ENCODE data around the gene PLCH1. TPM values are rescaled to one million over a fixed set of nuclear protein-coding genes. Genes with fewer than 3 reads are reported as not detected.
"Not testable (repeated sequence)": the region's sequence is repeated elsewhere in the genome, so short reads cannot be mapped to it uniquely, and the experiment has no call there.

PLCH1 gene
- total RNA-seq, 2 experiments from 2014 or later = 0.16 to 0.26 TPM

GRCh38 chr3:155656466-155656865 is 88.4 kb downstream of the PLCH1 start:
- ATAC-seq (no peak), DNase-seq (no peak)
- H3K4me1 Mint-ChIP-seq = no peaks in the 10 kb centered on the region
- no peaks in the 10 kb centered on the region for H3K36me3 Mint-ChIP-seq (ENCODE audit: low read depth)
- H3K4me3 Mint-ChIP-seq = no peak overlapping the region
- ChIA-PET POLR2A (no interaction called here), CTCF (interaction anchor here (0.6 kb wide), 2 partner anchors 191 to 591 kb away, joined by 3 to 4 read pairs; no protein-coding TSS in a partner anchor)
- H3K27ac Mint-ChIP-seq = no peak overlapping the region
- H3K9me3 Mint-ChIP-seq (ENCODE audit: low read depth) = no peaks in the 10 kb centered on the region
- H3K27me3 Mint-ChIP-seq = no peaks in the 10 kb centered on the region
- intact Hi-C loops (cut with DNase I, micrococcal nuclease) = no loop called here

- intact Hi-C loops (cut with DNase I, micrococcal nuclease) = no loop called here
- Mint-ChIP-seq H3K27me3 (no peaks in the 10 kb centered on the region), H3K9me3 (ENCODE audit: low read depth) (no peaks in the 10 kb centered on the region), H3K36me3 (ENCODE audit: low read depth) (no peaks in the 10 kb centered on the region), H3K4me3 (no peak overlapping the region), H3K27ac (no peak overlapping the region), H3K4me1 (no peaks in the 10 kb centered on the region)
- CTCF ChIA-PET = interaction anchor here (0.6 to 1.0 kb wide), 2 partner anchors 15 to 879 kb away, joined by 3 read pairs; no protein-coding TSS in a partner anchor
- no peak for DNase-seq
- POLR2A ChIA-PET = no interaction called here
- no peak for ATAC-seq
Measured at GRCh38 chr3:155651489-155652218, 93.2 kb downstream of the PLCH1 start.

GRCh38 chr3:155648013-155648591 is 96.8 kb downstream of the PLCH1 start:
- Mint-ChIP-seq H3K27me3 (no peaks in the 10 kb centered on the region), H3K36me3 (ENCODE audit: low read depth) (no peaks in the 10 kb centered on the region), H3K27ac (no peak overlapping the region), H3K9me3 (ENCODE audit: low read depth) (no peaks in the 10 kb centered on the region), H3K4me1 (no peaks in the 10 kb centered on the region), H3K4me3 (no peak overlapping the region)
- DNase-seq (no peak), ATAC-seq (no peak)
- ChIA-PET CTCF (no interaction called here), POLR2A (no interaction called here)
- intact Hi-C loops (cut with DNase I, micrococcal nuclease) = no loop called here

- ChIA-PET CTCF (interaction anchor here (0.6 kb wide), 1 partner anchor 421 kb away, joined by 3 read pairs; no protein-coding TSS in a partner anchor), POLR2A (no interaction called here)
- H3K36me3 Mint-ChIP-seq (ENCODE audit: low read depth) = no peaks in the 10 kb centered on the region
- intact Hi-C loops (cut with DNase I, micrococcal nuclease) = no loop called here
- ATAC-seq (no peak), DNase-seq (no peak)
- H3K27ac Mint-ChIP-seq = no peak overlapping the region
- no peaks in the 10 kb centered on the region for H3K4me1 Mint-ChIP-seq
- no peak overlapping the region for H3K4me3 Mint-ChIP-seq
- no peaks in the 10 kb centered on the region for H3K27me3 Mint-ChIP-seq
- H3K9me3 Mint-ChIP-seq (ENCODE audit: low read depth) = no peaks in the 10 kb centered on the region
Measured at GRCh38 chr3:155647206-155647605, 97.7 kb downstream of the PLCH1 start.

GRCh38 chr3:155646669-155647068 is 98.2 kb downstream of the PLCH1 start:
- H3K36me3 Mint-ChIP-seq (ENCODE audit: low read depth) = no peaks in the 10 kb centered on the region
- CTCF ChIA-PET = no interaction called here
- H3K4me3 Mint-ChIP-seq = no peak overlapping the region

GRCh38 chr3:155646128-155646527 is 98.7 kb downstream of the PLCH1 start:
- intact Hi-C loops (cut with DNase I, micrococcal nuclease) = no loop called here
- ChIA-PET POLR2A (no interaction called here), CTCF (no interaction called here)
- Mint-ChIP-seq H3K9me3 (ENCODE audit: low read depth) (no peaks in the 10 kb centered on the region), H3K27ac (no peak overlapping the region), H3K36me3 (ENCODE audit: low read depth) (no peaks in the 10 kb centered on the region), H3K4me3 (no peak overlapping the region), H3K27me3 (no peaks in the 10 kb centered on the region), H3K4me1 (no peaks in the 10 kb centered on the region)
- DNase-seq (no peak), ATAC-seq (no peak)

More at GRCh38 chr3:155646669-155647068, 98.2 kb downstream of the PLCH1 start:
- H3K9me3 Mint-ChIP-seq (ENCODE audit: low read depth) = no peaks in the 10 kb centered on the region
- H3K27me3 Mint-ChIP-seq = no peaks in the 10 kb centered on the region
- H3K27ac Mint-ChIP-seq = no peak overlapping the region
- POLR2A ChIA-PET = no interaction called here
- intact Hi-C loops (cut with DNase I, micrococcal nuclease) = no loop called here
- DNase-seq (no peak), ATAC-seq (no peak)
- H3K4me1 Mint-ChIP-seq = no peaks in the 10 kb centered on the region

- no peaks in the 10 kb centered on the region for H3K36me3 Mint-ChIP-seq (ENCODE audit: low read depth)
- DNase-seq = no peak
- no peak overlapping the region for H3K27ac Mint-ChIP-seq
- H3K4me1 Mint-ChIP-seq = no peaks in the 10 kb centered on the region
- intact Hi-C loops (cut with DNase I, micrococcal nuclease) = no loop called here
- no peak overlapping the region for H3K4me3 Mint-ChIP-seq
- no peak for ATAC-seq
- POLR2A ChIA-PET = no interaction called here
- no peaks in the 10 kb centered on the region for H3K27me3 Mint-ChIP-seq
- CTCF ChIA-PET = no interaction called here
- no peaks in the 10 kb centered on the region for H3K9me3 Mint-ChIP-seq (ENCODE audit: low read depth)
Measured at GRCh38 chr3:155643581-155644165, 101.2 kb downstream of the PLCH1 start.

- CTCF ChIA-PET = no interaction called here
- Mint-ChIP-seq H3K36me3 (ENCODE audit: low read depth) (no peaks in the 10 kb centered on the region), H3K27ac (no peak overlapping the region), H3K4me3 (no peak overlapping the region), H3K4me1 (no peaks in the 10 kb centered on the region), H3K27me3 (no peaks in the 10 kb centered on the region), H3K9me3 (ENCODE audit: low read depth) (no peaks in the 10 kb centered on the region)
- DNase-seq (no peak), ATAC-seq (no peak)
- intact Hi-C loops (cut with DNase I, micrococcal nuclease) = no loop called here
- POLR2A ChIA-PET = no interaction called here
Measured at GRCh38 chr3:155641956-155642355, 102.9 kb downstream of the PLCH1 start.

- intact Hi-C loops (cut with DNase I, micrococcal nuclease) = no loop called here
- no peak overlapping the region for H3K27ac Mint-ChIP-seq
- ATAC-seq = no peak
- no peak overlapping the region for H3K4me3 Mint-ChIP-seq
- ChIA-PET CTCF (no interaction called here), POLR2A (no interaction called here)
- no peaks in the 10 kb centered on the region for H3K27me3 Mint-ChIP-seq
- H3K4me1 Mint-ChIP-seq = no peaks in the 10 kb centered on the region
- no peak for DNase-seq
- H3K9me3 Mint-ChIP-seq (ENCODE audit: low read depth) = no peaks in the 10 kb centered on the region
- H3K36me3 Mint-ChIP-seq (ENCODE audit: low read depth) = no peaks in the 10 kb centered on the region
Measured at GRCh38 chr3:155640098-155640497, 104.8 kb downstream of the PLCH1 start.

- intact Hi-C loops (cut with DNase I, micrococcal nuclease) = no loop called here
- ATAC-seq = no peak
- Mint-ChIP-seq H3K27me3 (no peaks in the 10 kb centered on the region), H3K4me3 (no peak overlapping the region), H3K36me3 (ENCODE audit: low read depth) (no peaks in the 10 kb centered on the region), H3K4me1 (no peaks in the 10 kb centered on the region), H3K9me3 (ENCODE audit: low read depth) (no peaks in the 10 kb centered on the region), H3K27ac (no peak overlapping the region)
- POLR2A ChIA-PET = no interaction called here
- DNase-seq = no peak
- CTCF ChIA-PET = no interaction called here
Measured at GRCh38 chr3:155639462-155640055, 105.3 kb downstream of the PLCH1 start.

- DNase-seq; intact Hi-C loops (cut with DNase I, micrococcal nuclease): not testable (repeated sequence)
Measured at GRCh38 chr3:155638461-155638860, 106.4 kb downstream of the PLCH1 start.

GRCh38 chr3:155637567-155637966 is 107.3 kb downstream of the PLCH1 start:
- intact Hi-C loops (cut with DNase I, micrococcal nuclease) = no loop called here
- H3K36me3 Mint-ChIP-seq (ENCODE audit: low read depth) = no peaks in the 10 kb centered on the region
- H3K27ac Mint-ChIP-seq = no peak overlapping the region
- no peak for ATAC-seq
- no peaks in the 10 kb centered on the region for H3K9me3 Mint-ChIP-seq (ENCODE audit: low read depth)
- POLR2A ChIA-PET = no interaction called here
- H3K4me1 Mint-ChIP-seq = no peaks in the 10 kb centered on the region
- H3K27me3 Mint-ChIP-seq = no peaks in the 10 kb centered on the region
- CTCF ChIA-PET = no interaction called here
- DNase-seq = no peak
- H3K4me3 Mint-ChIP-seq = no peak overlapping the region

More at GRCh38 chr3:155638461-155638860, 106.4 kb downstream of the PLCH1 start:
- ATAC-seq; H3K4me1 Mint-ChIP-seq; H3K27ac Mint-ChIP-seq; CTCF ChIA-PET; H3K36me3 Mint-ChIP-seq (ENCODE audit: low read depth); H3K27me3 Mint-ChIP-seq; H3K9me3 Mint-ChIP-seq (ENCODE audit: low read depth); POLR2A ChIA-PET; H3K4me3 Mint-ChIP-seq: not testable (repeated sequence)

Measured in activated CD4-positive, alpha-beta T cell treated with anti-CD3 and anti-CD28 coated beads for 36 hours (primary cell).